ENCODE results near the gene SSMEM1. TPM values are rescaled to one million over a fixed set of nuclear protein-coding genes. Genes with fewer than 3 reads are reported as not detected.

SSMEM1 gene
- total and polyA plus RNA-seq, 9 of the 15 experiments (the other 6 are each of a cell fraction or from before 2014, with no cell fraction given) = 0.10 to 0.28 (median 0.18) TPM; not detected in 4

DNA sequence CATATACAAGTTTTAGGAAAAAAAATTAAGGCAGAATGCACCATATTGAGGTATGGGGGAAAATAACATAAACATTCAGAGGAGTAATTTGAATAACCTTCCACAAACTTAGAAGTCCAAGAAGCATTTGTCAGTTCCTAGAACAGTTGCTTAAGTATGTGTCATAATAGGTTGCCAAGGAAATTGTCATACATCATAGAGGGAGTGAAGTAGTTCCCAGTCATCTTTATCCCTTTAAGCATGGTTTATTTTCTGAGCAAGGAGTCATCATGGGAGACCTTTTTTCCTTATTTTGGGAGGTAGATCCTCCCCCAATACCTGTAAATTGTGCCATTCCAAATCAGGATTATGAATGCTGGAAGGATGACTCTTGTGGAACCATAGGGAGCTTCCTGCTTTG lies at the start of gene SSMEM1 (continued):
- TF ChIP-seq PRDM10 (IDR thresholded peaks at IDR 0.05; ENCODE audit: partially characterized antibody) (peak; percentile 72), EP300 (IDR thresholded peaks at IDR 0.05; ENCODE audit: low read length) (peak; percentile 46; the same call in 1 of the 2 replicates), TEAD4 (IDR thresholded peaks at IDR 0.05; ENCODE audit: low read length) (0 out of 2 replicates have a peak, but pooled peaks have one; percentile 26), TEAD4 (CRISPR knock-in tag; IDR thresholded peaks at IDR 0.05; ENCODE audit: borderline replicate concordance) (no peak), ZEB2 (IDR thresholded peaks at IDR 0.05) (peak; percentile 18; the same call in 1 of the 2 replicates), ARID1B (IDR thresholded peaks at IDR 0.05) (peak; percentile 77), KAT7 (CRISPR knock-in tag; IDR thresholded peaks at IDR 0.05; ENCODE audit: borderline replicate concordance) (no peak), RCOR1 (IDR thresholded peaks at IDR 0.05; ENCODE audit: borderline replicate concordance in 1 of 2, low read depth in 2 of 2, low read length in 2 of 2) (peak in 1 of 2 experiments; percentile 32; a peak in 1 of 4 replicates), MAZ (CRISPR knock-in tag; conservative IDR thresholded peaks at IDR 0.05 in 1 of 2, IDR thresholded peaks at IDR 0.05 in 1 of 2) (peak in 1 of 2 experiments; percentile 27; a peak in 1 of 4 replicates), CREB1 (IDR thresholded peaks at IDR 0.05) (peak; percentile 28; the same call in 1 of the 2 replicates), CREB1 (CRISPR knock-in tag; IDR thresholded peaks at IDR 0.05) (no peak; the same call in 1 of the 2 replicates), FOXK2 (conservative IDR thresholded peaks at IDR 0.05 in 1 of 2, IDR thresholded peaks at IDR 0.05 in 1 of 2; ENCODE audit: low read depth in 2 of 2) (peak in 1 of 2 experiments; percentile 38; a peak in 1 of 4 replicates)
- TF ChIP-seq, protein P1, sequence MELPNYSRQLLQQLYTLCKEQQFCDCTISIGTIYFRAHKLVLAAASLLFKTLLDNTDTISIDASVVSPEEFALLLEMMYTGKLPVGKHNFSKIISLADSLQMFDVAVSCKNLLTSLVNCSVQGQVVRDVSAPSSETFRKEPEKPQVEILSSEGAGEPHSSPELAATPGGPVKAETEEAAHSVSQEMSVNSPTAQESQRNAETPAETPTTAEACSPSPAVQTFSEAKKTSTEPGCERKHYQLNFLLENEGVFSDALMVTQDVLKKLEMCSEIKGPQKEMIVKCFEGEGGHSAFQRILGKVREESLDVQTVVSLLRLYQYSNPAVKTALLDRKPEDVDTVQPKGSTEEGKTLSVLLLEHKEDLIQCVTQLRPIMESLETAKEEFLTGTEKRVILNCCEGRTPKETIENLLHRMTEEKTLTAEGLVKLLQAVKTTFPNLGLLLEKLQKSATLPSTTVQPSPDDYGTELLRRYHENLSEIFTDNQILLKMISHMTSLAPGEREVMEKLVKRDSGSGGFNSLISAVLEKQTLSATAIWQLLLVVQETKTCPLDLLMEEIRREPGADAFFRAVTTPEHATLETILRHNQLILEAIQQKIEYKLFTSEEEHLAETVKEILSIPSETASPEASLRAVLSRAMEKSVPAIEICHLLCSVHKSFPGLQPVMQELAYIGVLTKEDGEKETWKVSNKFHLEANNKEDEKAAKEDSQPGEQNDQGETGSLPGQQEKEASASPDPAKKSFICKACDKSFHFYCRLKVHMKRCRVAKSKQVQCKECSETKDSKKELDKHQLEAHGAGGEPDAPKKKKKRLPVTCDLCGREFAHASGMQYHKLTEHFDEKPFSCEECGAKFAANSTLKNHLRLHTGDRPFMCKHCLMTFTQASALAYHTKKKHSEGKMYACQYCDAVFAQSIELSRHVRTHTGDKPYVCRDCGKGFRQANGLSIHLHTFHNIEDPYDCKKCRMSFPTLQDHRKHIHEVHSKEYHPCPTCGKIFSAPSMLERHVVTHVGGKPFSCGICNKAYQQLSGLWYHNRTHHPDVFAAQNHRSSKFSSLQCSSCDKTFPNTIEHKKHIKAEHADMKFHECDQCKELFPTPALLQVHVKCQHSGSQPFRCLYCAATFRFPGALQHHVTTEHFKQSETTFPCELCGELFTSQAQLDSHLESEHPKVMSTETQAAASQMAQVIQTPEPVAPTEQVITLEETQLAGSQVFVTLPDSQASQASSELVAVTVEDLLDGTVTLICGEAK (IDR thresholded peaks at IDR 0.05) = no peak
- TF ChIP-seq, protein P1 (CRISPR knock-in tag; IDR thresholded peaks at IDR 0.05) = no peak
